ENCODE results near the gene MED13L. TPM values are rescaled to one million over a fixed set of nuclear protein-coding genes. Genes with fewer than 3 reads are reported as not detected.

Gene MED13L
- total and polyA plus RNA-seq, 2 of the 8 experiments (the other 6 are each of a cell fraction or from before 2014, with no cell fraction given) = 15.9 to 51.7 TPM

GRCh38 chr12:116101991-116102390 is 175.5 kb downstream of the MED13L start:
- Histone ChIP-seq H3K36me3 (ENCODE audit: control insufficient read depth in 2 of 4, insufficient read depth in 4 of 4, low read length in 3 of 4) (no peaks in the 10 kb centered on the region; a peak in 1 of 8 replicates), H3K56ac (replicated peaks; ENCODE audit: insufficient read length, low read depth, low read length) (no peak overlapping the region), H3K14ac (ENCODE audit: insufficient read length) (no peak overlapping the region), H3K4me1 (replicated peaks in 1 of 4; ENCODE audit: control insufficient read depth in 3 of 4, insufficient read depth in 4 of 4, low read length in 3 of 4) (no peaks in the 10 kb centered on the region; a peak in 1 of 7 replicates), H2AFZ (ENCODE audit: low read length) (no peak overlapping the region), H2BK12ac (ENCODE audit: low read depth, low read length) (no peak overlapping the region), H3K9ac (replicated peaks in 1 of 4; ENCODE audit: extremely low read depth in 1 of 4, low read depth in 3 of 4, low read length in 3 of 4) (no peak overlapping the region), H2BK120ac (replicated peaks; ENCODE audit: low read depth, low read length) (no peak overlapping the region), H3K4ac (replicated peaks; ENCODE audit: insufficient read length, low read depth, low read length) (no peak overlapping the region), H3K4me3 (ENCODE audit: extremely low read depth in 1 of 4, insufficient read depth in 2 of 4, low read depth in 3 of 4, low read length in 4 of 4) (no peak overlapping the region), H2BK20ac (ENCODE audit: low read length) (no peak overlapping the region), H2BK15ac (ENCODE audit: low read length) (no peak overlapping the region), H3K9me3 (ENCODE audit: insufficient read depth in 2 of 2, low read depth in 1 of 2, low read length in 1 of 2) (no peaks in the 10 kb centered on the region), H2BK5ac (ENCODE audit: low read depth, low read length) (no peak overlapping the region), H3K23me2 (ENCODE audit: low read depth, low read length) (no peaks in the 10 kb centered on the region), H3K27ac (ENCODE audit: low read depth, low read length) (no peak overlapping the region), H3K79me1 (ENCODE audit: low read depth, low read length) (no peaks in the 10 kb centered on the region; the same call in 1 of the 2 replicates), H2AK5ac (ENCODE audit: low read depth, low read length) (no peak overlapping the region), H3K79me2 (ENCODE audit: control insufficient read depth in 1 of 2, insufficient read depth in 2 of 2, low read length in 2 of 2) (peaks cover 0 to 21% of the 10 kb centered on the region in 2 experiments; a peak in 2 of 4 replicates), H3K4me2 (ENCODE audit: insufficient read depth in 1 of 2, low read depth in 2 of 2, low read length in 2 of 2) (no peak overlapping the region), H4K20me1 (replicated peaks in 1 of 2; ENCODE audit: control insufficient read depth in 1 of 2, insufficient read depth in 2 of 2, low read length in 2 of 2) (no peaks in the 10 kb centered on the region), H3K23ac (ENCODE audit: insufficient read length) (no peak overlapping the region), H3K18ac (ENCODE audit: extremely low read depth, low read length) (no peak overlapping the region), H4K91ac (replicated peaks; ENCODE audit: insufficient read length, low read length) (no peak overlapping the region), H3K27me3 (replicated peaks in 1 of 4; ENCODE audit: control insufficient read depth in 3 of 4, extremely low read depth in 1 of 4, insufficient read depth in 3 of 4, low read length in 3 of 4) (no peaks in the 10 kb centered on the region), H4K8ac (ENCODE audit: extremely low read depth, insufficient read depth, low read length) (no peak overlapping the region), H4K5ac (ENCODE audit: insufficient read length, low read depth, low read length) (no peak overlapping the region)
- POLR2A ChIA-PET (ENCODE audit: partially characterized antibody) = no interaction called here
- 97% methylated on average over 2 of the region's 2 CpGs; no CpG with 5 or more reads in 1 of the 2 experiments for WGBS, 2 experiments (ENCODE audit: extremely low coverage in 1 of 2, insufficient coverage in 1 of 2, insufficient read length in 1 of 2, insufficient replicate concordance in 2 of 2, low coverage in 1 of 2, low lambda C conversion rate in 2 of 2, missing lambda C conversion rate in 1 of 2)
- DNase-seq (ENCODE audit: low read depth in 1 of 2, low spot score in 2 of 2) = no peak
- CTCF ChIA-PET (ENCODE audit: partially characterized antibody) = interaction anchor here (0.6 kb wide), 1 partner anchor 340 kb away, joined by 3 read pairs; no protein-coding TSS in a partner anchor
- FAIRE-seq = no peak
- TF ChIP-seq FOSL1 (IDR thresholded peaks at IDR 0.05; ENCODE audit: insufficient read depth, low read depth, low read length) = no peak
- TF ChIP-seq CREB1 (IDR thresholded peaks at IDR 0.05) = no peak
- TF ChIP-seq NANOG (IDR thresholded peaks at IDR 0.05; ENCODE audit: insufficient read depth, low read depth, low read length, poor library complexity, severe bottlenecking) = no peak
- no peak for TF ChIP-seq KDM4A (IDR thresholded peaks at IDR 0.05; ENCODE audit: low read depth, low read length, severe bottlenecking)
- TF ChIP-seq GTF2F1 (IDR thresholded peaks at IDR 0.05; ENCODE audit: borderline replicate concordance, low read depth, low read length) = no peak
